Measurements from ENCODE around the gene PAK6. TPM values are rescaled to one million over a fixed set of nuclear protein-coding genes. Genes with fewer than 3 reads are reported as not detected.

The PAK6 gene
- polyA plus RNA-seq, 1 of the 3 experiments (the other 2 are of a cell fraction): 0.07 TPM

DNA sequence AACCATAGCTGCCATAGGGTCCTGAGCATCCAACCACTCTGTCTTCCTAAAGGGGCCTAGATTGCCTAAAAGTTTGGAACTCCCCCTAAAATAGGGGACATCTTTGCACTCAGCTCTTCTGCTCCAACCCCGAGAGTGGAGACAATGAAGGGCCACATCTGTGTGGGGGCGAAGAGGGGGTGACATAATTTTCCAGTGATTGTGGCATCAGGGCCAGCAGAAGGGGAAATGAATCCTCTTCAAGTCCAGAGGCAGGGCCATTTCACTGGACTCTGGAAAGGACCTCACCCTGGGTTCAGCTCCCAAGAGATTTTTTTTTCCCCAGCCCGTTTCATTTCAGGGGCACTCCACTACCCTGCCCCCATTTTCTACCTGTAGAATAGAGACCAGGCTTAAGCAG lies 48.6 kb downstream of the PAK6 start:
- no peaks in the 10 kb centered on the region for H3K9me3 ChIP-seq
- no peaks in the 10 kb centered on the region for H3K36me3 ChIP-seq (replicated peaks in 1 of 2; ENCODE audit: control insufficient read depth in 1 of 2, insufficient read depth in 2 of 2, low read length in 1 of 2)
- H4K20me1 ChIP-seq (ENCODE audit: insufficient read depth): no peaks in the 10 kb centered on the region
- DNase-seq: no peak
- TF ChIP-seq TEAD4 (IDR thresholded peaks at IDR 0.05; ENCODE audit: borderline replicate concordance, insufficient read depth) (no peak), USF2 (IDR thresholded peaks at IDR 0.05; ENCODE audit: borderline replicate concordance, low read depth, low read length) (no peak)
- H3F3A ChIP-seq (replicated peaks; ENCODE audit: insufficient read depth): peaks cover 7% of the 10 kb centered on the region
- H2AFZ ChIP-seq (ENCODE audit: low read depth): no peak overlapping the region
- POLR2A ChIA-PET: no interaction called here
- H3K4me1 ChIP-seq (ENCODE audit: control insufficient read depth in 1 of 2, insufficient read depth in 2 of 2, low read depth in 1 of 2, low read length in 1 of 2): peaks cover 6 to 28% of the 10 kb centered on the region in 2 experiments; a peak in 3 of 4 replicates
- no peaks in the 10 kb centered on the region for H3K79me2 ChIP-seq (ENCODE audit: insufficient read depth)
- H3K27me3 ChIP-seq (ENCODE audit: insufficient read depth): peaks cover 14% of the 10 kb centered on the region
- CTCF ChIA-PET: interaction anchor here (0.8 to 66.3 kb wide), 4 partner anchors 12 to 54 kb away, joined by 3 to 2194 read pairs (median 106); partner anchors contain the start of genes CCDC9B, DISP2, INAFM2 and PAK6
- no peak overlapping the region for H3K4me2 ChIP-seq
- H3K9ac ChIP-seq: no peak overlapping the region
- WGBS (ENCODE audit: low lambda C conversion rate): 77% methylated on average over 3 of the region's 3 CpGs
- H3K4me3 ChIP-seq (ENCODE audit: low read depth in 2 of 2, low read length in 1 of 2): no peak overlapping the region
- H3K9me2 ChIP-seq: no peaks in the 10 kb centered on the region
- no peak overlapping the region for H3K27ac ChIP-seq (ENCODE audit: low read depth in 2 of 2, low read length in 1 of 2)

DNA sequence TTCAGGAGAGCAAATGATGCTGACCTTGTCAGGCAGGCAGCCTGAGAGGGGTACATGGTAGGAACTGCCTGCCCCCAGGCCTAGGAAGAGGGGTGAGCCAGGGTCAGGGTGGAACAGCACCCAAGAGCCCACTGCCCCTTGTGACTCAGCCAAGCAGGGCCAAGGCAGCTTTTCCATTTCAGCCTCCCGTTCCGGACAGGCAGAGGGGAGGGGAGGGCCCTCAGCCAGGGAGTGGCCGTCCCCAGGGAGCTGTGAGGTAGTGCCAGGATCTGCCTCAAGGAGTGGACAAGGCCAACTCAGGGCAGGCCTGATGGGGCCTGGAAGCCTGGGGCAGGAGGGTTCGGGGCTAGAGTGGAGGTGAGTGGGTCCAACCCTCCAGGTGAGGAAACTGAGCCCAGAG lies 49.1 kb downstream of the PAK6 start:
- DNase-seq: no peak
- no peak overlapping the region for H3K27ac ChIP-seq (ENCODE audit: low read depth in 2 of 2, low read length in 1 of 2)
- no peaks in the 10 kb centered on the region for H3K79me2 ChIP-seq (ENCODE audit: insufficient read depth)
- no peak overlapping the region for H3K9ac ChIP-seq
- ChIA-PET CTCF (interaction anchor here (1.1 to 66.3 kb wide), 3 partner anchors 12 to 54 kb away, joined by 3 to 2194 read pairs (median 210); partner anchors contain the start of genes CCDC9B, DISP2, INAFM2 and PAK6), POLR2A (no interaction called here)
- peaks cover 7% of the 10 kb centered on the region for H3F3A ChIP-seq (replicated peaks; ENCODE audit: insufficient read depth)
- no peaks in the 10 kb centered on the region for H4K20me1 ChIP-seq (ENCODE audit: insufficient read depth)
- H3K9me2 ChIP-seq: no peaks in the 10 kb centered on the region
- H3K9me3 ChIP-seq: no peaks in the 10 kb centered on the region
- peaks cover 6 to 26% of the 10 kb centered on the region in 2 experiments; a peak in 3 of 4 replicates for H3K4me1 ChIP-seq (ENCODE audit: control insufficient read depth in 1 of 2, insufficient read depth in 2 of 2, low read depth in 1 of 2, low read length in 1 of 2)
- WGBS (ENCODE audit: low lambda C conversion rate): no CpG with 5 or more reads among the region's 4 CpGs
- H3K4me3 ChIP-seq (ENCODE audit: low read depth in 2 of 2, low read length in 1 of 2): no peak overlapping the region
- TF ChIP-seq RCOR1 (IDR thresholded peaks at IDR 0.05; ENCODE audit: low read length) (no peak), FOXJ3 (CRISPR knock-in tag; IDR thresholded peaks at IDR 0.05) (no peak), TEAD4 (IDR thresholded peaks at IDR 0.05; ENCODE audit: borderline replicate concordance, insufficient read depth) (no peak), RFX5 (IDR thresholded peaks at IDR 0.05; ENCODE audit: low read length) (no peak), RXRA (IDR thresholded peaks at IDR 0.05; ENCODE audit: borderline replicate concordance, low read depth) (no peak), FOXM1 (IDR thresholded peaks at IDR 0.05; ENCODE audit: low read depth) (no peak), USF1 (IDR thresholded peaks at IDR 0.05; ENCODE audit: borderline replicate concordance, low read depth) (no peak), NRF1 (IDR thresholded peaks at IDR 0.05; ENCODE audit: low read depth, low read length) (no peak), FOSL2 (IDR thresholded peaks at IDR 0.05; ENCODE audit: borderline replicate concordance, low read depth) (no peak), TAF1 (IDR thresholded peaks at IDR 0.05; ENCODE audit: borderline replicate concordance, low read depth, low read length) (no peak), ZBTB33 (IDR thresholded peaks at IDR 0.05; ENCODE audit: borderline replicate concordance, low read depth) (no peak), NFIC (IDR thresholded peaks at IDR 0.05; ENCODE audit: borderline replicate concordance) (no peak), CHD2 (IDR thresholded peaks at IDR 0.05; ENCODE audit: low read length, partially characterized antibody) (no peak), GABPA (IDR thresholded peaks at IDR 0.05; ENCODE audit: low read depth) (no peak), SIN3A (IDR thresholded peaks at IDR 0.05; ENCODE audit: borderline replicate concordance, low read depth, low read length) (no peak), YY1 (IDR thresholded peaks at IDR 0.05; ENCODE audit: low read depth) (no peak), EP300 (IDR thresholded peaks at IDR 0.05; ENCODE audit: borderline replicate concordance in 1 of 2, low read depth in 1 of 2, low read length in 1 of 2) (no peak)
- TF ChIP-seq, protein P1, sequence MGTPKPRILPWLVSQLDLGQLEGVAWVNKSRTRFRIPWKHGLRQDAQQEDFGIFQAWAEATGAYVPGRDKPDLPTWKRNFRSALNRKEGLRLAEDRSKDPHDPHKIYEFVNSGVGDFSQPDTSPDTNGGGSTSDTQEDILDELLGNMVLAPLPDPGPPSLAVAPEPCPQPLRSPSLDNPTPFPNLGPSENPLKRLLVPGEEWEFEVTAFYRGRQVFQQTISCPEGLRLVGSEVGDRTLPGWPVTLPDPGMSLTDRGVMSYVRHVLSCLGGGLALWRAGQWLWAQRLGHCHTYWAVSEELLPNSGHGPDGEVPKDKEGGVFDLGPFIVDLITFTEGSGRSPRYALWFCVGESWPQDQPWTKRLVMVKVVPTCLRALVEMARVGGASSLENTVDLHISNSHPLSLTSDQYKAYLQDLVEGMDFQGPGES (IDR thresholded peaks at IDR 0.05; ENCODE audit: low read depth, low read length): no peak
- TF ChIP-seq, protein P2, sequence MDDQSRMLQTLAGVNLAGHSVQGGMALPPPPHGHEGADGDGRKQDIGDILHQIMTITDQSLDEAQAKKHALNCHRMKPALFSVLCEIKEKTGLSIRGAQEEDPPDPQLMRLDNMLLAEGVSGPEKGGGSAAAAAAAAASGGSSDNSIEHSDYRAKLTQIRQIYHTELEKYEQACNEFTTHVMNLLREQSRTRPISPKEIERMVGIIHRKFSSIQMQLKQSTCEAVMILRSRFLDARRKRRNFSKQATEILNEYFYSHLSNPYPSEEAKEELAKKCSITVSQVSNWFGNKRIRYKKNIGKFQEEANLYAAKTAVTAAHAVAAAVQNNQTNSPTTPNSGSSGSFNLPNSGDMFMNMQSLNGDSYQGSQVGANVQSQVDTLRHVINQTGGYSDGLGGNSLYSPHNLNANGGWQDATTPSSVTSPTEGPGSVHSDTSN (IDR thresholded peaks at IDR 0.05): no peak
- peaks cover 13% of the 10 kb centered on the region for H3K27me3 ChIP-seq (ENCODE audit: insufficient read depth)
- H2AFZ ChIP-seq (ENCODE audit: low read depth): no peak overlapping the region
- no peak overlapping the region for H3K4me2 ChIP-seq
- H3K36me3 ChIP-seq (replicated peaks in 1 of 2; ENCODE audit: control insufficient read depth in 1 of 2, insufficient read depth in 2 of 2, low read length in 1 of 2): no peaks in the 10 kb centered on the region
